Mucosa of rectum (tissue), 2 donors: ENCODE measurements around the gene EDN1.

Source experiments
- H3K27ac ChIP-seq, 2 donors: one replicate each; pipeline ENCODE4 v1.7.0; 2013; ENCODE audit warnings: inconsistent platforms in 2 of 2, low read depth in 2 of 2, low read length in 2 of 2
- H3K27me3 ChIP-seq, 2 donors: one replicate each; pipeline ENCODE4 v1.7.0; 2013; ENCODE audit warnings: low read length in 2 of 2; ENCODE audit not compliant: control insufficient read depth in 2 of 2, insufficient read depth in 2 of 2
- H3K36me3 ChIP-seq, 2 donors: one replicate each; pipeline ENCODE4 v1.7.0; 2013; ENCODE audit warnings: low read length in 2 of 2; ENCODE audit not compliant: control insufficient read depth in 2 of 2, insufficient read depth in 2 of 2
- H3K4me1 ChIP-seq, 2 donors: one replicate each; pipeline ENCODE4 v1.7.0; 2013; ENCODE audit warnings: low read length in 2 of 2, mild to moderate bottlenecking in 1 of 2; ENCODE audit not compliant: control insufficient read depth in 2 of 2, insufficient read depth in 2 of 2
- H3K4me3 ChIP-seq, 2 donors: one replicate each; pipeline ENCODE4 v1.7.0; 2013; ENCODE audit warnings: low read length in 2 of 2
- H3K9ac ChIP-seq, 2 donors: one replicate each; pipeline ENCODE4 v1.7.0; 2013; ENCODE audit warnings: low read length in 2 of 2, low read depth in 1 of 2, mild to moderate bottlenecking in 1 of 2
- H3K9me3 ChIP-seq, 2 donors: one replicate each; pipeline ENCODE4 v1.7.0; 2013; ENCODE audit warnings: low read length in 2 of 2; ENCODE audit not compliant: control insufficient read depth in 2 of 2
- donor health status: healthy.
- donor health status: Normal muscosa, but diverticular disease.

EDN1 gene

DNA sequence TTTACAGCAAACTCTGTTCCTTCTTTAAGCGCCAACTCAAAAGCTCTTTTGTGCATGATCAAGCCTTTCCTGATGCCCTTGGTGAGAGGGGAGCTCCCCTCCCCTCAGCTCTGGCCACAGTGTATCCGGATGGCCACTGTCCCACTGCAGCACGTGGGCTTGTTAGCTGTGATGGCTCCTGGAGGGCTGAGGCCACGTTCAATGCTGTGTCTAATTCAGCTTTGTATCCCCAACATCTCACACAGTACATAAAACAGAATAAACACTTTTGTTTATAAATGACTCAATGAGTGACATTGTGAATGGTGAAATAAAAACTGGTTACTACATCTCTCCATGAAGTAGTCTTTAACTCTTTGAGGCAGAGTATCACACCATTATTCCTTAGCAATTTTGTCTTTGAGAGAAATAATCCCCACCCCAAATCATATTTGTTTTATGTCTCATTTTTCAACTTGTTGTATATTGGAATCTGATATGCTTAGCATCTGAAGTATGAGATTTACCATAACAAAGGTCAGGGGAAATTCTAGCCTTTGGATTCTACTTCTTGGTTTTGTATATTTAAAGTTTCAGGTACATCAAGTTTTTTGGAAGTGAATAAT lies 44.5 kb downstream of the EDN1 start:
- Histone ChIP-seq H3K27ac (no peak overlapping the region), H3K4me1 (peaks cover 23 to 38% of the 10 kb centered on the region in 2 donors), H3K4me3 (no peak overlapping the region), H3K9me3 (no peaks in the 10 kb centered on the region), H3K27me3 (no peaks in the 10 kb centered on the region), H3K9ac (no peak overlapping the region), H3K36me3 (no peaks in the 10 kb centered on the region)

DNA sequence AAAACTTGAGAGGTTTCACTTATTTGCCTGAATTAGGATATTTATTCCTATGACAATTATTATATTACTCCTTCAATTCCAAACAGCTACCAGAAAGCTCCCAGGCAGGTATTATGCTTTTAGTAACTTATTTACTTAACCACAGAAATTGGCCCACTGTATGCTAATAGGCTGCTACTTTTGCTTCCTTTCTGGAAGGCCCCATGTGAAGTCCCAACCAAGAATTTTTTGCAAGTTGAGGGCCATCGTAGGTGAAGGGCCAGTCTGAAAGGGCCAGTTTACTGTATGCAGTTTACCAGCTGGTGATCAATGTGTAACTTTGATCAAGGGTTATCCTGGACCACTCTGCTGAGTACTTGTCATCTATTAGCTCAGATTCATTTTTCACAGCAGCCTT lies 45.0 kb downstream of the EDN1 start:
- no peaks in the 10 kb centered on the region for H3K36me3 ChIP-seq
- no peak overlapping the region for H3K27ac ChIP-seq
- no peaks in the 10 kb centered on the region for H3K9me3 ChIP-seq
- H3K27me3 ChIP-seq: no peaks in the 10 kb centered on the region
- no peak overlapping the region for H3K4me3 ChIP-seq
- H3K4me1 ChIP-seq: peaks cover 26 to 43% of the 10 kb centered on the region in 2 donors
- no peak overlapping the region for H3K9ac ChIP-seq

DNA sequence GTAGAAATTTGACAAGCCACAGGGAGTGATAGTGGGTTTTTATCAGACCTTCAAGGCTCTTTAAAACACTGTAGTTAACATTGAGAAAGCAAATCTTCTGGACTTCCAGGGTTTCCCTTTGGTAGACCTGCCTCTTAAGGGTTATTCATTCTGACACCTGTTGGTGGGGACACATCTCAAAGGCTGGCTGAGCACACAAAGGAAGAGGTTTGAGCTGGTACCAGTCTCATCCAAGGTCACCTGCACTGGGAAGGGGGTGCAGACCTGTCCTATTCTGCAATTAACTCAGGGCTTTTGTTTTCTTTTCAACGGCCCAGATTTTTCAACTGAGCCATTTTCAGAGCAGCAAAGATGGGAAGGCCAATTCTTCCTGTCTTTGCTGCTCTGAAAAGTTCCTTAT lies 45.6 kb downstream of the EDN1 start:
- Histone ChIP-seq H3K9ac (no peak overlapping the region), H3K4me1 (peaks cover 26 to 44% of the 10 kb centered on the region in 2 donors), H3K9me3 (no peaks in the 10 kb centered on the region), H3K36me3 (no peaks in the 10 kb centered on the region), H3K27me3 (no peaks in the 10 kb centered on the region), H3K27ac (peak overlapping the region; percentile 45 to 48), H3K4me3 (no peak overlapping the region)

DNA sequence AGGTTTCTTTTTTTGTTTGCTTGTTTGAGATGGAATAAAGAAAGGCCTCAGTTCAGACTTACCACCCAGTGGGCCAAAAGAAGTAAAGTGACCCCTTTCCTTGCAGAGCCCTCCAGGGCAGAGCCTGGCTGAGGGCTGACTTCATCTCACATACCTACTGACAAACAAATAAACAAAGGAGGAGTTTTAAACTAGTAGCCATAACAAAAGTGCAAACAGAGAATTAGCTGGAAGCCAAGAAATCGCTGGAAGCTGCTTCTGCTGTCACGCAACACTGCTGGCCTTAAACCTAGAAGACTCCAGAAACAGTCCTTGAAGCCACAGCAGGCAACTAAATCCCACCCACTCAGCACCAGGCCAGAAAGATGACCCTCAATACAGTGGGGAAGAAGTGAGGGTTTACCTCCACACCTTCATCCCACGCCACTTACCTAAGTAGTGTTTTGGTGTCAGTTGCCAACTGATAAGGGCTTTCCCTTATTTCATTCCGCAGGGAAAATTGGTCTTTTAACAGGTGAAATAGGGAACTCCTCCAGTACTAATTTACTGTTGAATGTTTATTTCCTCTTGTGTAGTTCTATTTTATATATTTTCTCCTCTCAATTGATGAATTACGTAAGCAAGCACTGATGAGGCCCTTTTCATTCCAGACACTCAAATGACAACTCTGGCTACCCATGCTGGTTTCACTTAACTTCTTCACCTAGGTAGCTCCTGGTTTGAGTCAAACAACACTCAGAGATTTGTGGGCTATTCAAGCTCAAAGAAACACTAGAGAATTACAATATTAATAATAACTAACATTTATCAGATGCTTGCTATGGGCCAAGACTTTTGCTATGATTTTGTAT lies 46.2 kb downstream of the EDN1 start:
- Histone ChIP-seq H3K4me3 (no peak overlapping the region), H3K27ac (peak overlapping the region; percentile 45 to 48), H3K36me3 (no peaks in the 10 kb centered on the region), H3K27me3 (no peaks in the 10 kb centered on the region), H3K4me1 (peaks cover 25 to 44% of the 10 kb centered on the region in 2 donors), H3K9me3 (no peaks in the 10 kb centered on the region), H3K9ac (no peak overlapping the region)

DNA sequence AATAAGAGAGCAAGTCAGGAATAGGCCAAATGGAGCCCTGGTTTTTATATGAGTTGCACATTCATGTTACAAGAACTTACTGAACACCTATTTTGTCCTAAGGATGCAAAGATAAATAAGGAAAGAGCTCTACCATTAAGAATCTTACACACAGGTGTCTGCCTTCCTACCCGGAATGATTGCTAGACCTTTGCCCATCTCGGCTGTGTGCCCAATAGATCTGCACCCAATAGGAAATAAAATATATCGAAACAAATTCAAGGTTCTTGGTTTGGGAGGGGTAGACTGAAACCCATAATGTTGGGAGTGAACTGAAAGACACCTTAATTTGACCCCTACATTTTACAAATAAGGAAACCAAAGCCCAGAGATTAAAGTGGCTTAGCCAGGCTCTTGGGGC lies 48.9 kb downstream of the EDN1 start:
- Histone ChIP-seq H3K36me3 (no peaks in the 10 kb centered on the region), H3K9me3 (no peaks in the 10 kb centered on the region), H3K4me3 (no peak overlapping the region), H3K27me3 (no peaks in the 10 kb centered on the region), H3K27ac (peak overlapping the region; percentile 30 to 53), H3K4me1 (peaks cover 40 to 55% of the 10 kb centered on the region in 2 donors), H3K9ac (no peak overlapping the region)

DNA sequence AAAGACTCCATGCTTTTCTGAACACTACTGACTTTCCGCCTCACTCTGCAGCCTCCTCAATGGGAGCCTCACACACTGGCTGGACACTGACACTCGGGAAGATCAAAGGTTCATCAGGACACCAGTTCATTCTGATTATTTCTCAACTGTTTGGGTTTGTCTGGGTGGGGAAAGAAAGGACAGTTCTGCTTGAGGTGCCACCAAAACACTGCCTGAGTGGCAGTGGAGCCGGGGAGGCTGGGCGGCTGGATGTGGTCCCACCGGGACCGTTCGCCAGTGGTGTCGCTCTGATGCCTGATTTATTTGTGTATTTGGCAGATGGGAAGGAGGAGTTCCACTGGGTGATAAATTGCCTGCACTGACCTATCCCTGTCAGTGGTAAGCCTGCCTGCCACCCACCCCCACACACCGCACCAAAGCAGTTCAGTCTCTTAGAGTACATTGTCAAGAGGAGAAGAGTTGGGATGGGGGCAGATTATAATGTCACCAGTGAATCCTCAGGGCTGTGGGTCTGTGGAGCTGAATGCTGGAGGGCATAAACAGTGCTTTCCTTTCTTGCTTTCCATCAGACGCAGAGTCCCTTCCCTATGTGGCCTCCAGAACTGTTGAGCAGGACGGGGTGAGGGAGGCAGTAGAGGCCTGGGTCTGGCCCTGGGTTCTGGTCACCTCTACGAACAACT lies 49.8 kb downstream of the EDN1 start:
- Histone ChIP-seq H3K4me1 (peaks cover 44 to 64% of the 10 kb centered on the region in 2 donors), H3K36me3 (no peaks in the 10 kb centered on the region), H3K27me3 (no peaks in the 10 kb centered on the region), H3K9ac (no peak overlapping the region), H3K4me3 (no peak overlapping the region), H3K9me3 (no peaks in the 10 kb centered on the region), H3K27ac (peak overlapping the region in 1 of 2 donors; percentile 53)

DNA sequence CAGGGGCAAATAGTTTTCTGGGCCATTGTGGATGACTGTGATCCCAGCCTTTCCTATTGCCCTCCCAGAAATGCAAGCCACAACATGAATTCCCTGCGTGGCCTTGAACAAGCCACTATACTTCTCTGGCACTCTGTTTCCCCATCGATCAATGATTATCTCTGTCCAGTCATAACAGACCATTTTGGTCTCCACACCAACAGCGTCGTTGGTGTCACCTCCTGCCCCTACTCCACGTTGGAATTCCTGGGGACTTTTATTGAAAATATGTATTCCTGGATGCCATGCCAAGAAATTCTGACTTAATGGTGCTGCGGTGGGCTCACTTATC lies 50.3 kb downstream of the EDN1 start:
- Histone ChIP-seq H3K36me3 (no peaks in the 10 kb centered on the region), H3K27ac (no peak overlapping the region), H3K4me1 (peaks cover 47 to 65% of the 10 kb centered on the region in 2 donors), H3K27me3 (no peaks in the 10 kb centered on the region), H3K9ac (no peak overlapping the region), H3K4me3 (no peak overlapping the region), H3K9me3 (no peaks in the 10 kb centered on the region)

DNA sequence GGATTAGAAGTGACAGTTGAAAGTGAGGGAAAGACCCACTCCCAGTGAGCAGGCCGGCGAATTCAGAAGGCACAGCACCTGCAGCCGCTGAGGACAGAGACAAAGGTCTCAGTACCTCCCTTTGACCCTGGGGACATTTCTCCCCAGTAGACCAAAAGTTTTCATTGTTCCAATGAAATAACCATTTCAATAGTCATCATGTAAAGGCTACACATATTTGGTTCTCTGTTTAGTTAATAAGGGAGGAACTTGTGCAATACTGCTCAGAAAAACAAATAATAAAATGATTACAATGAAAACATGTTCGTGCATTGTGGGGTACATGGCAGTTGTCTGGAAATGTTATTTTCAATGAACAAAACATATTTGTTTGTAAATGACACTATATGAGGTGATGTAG lies 52.5 kb downstream of the EDN1 start:
- no peak overlapping the region for H3K9ac ChIP-seq
- H3K4me3 ChIP-seq: no peak overlapping the region
- H3K9me3 ChIP-seq: no peaks in the 10 kb centered on the region
- no peaks in the 10 kb centered on the region for H3K36me3 ChIP-seq
- H3K27me3 ChIP-seq: no peaks in the 10 kb centered on the region
- peak overlapping the region; percentile 52 to 70 for H3K27ac ChIP-seq
- peaks cover 45 to 55% of the 10 kb centered on the region in 2 donors for H3K4me1 ChIP-seq

DNA sequence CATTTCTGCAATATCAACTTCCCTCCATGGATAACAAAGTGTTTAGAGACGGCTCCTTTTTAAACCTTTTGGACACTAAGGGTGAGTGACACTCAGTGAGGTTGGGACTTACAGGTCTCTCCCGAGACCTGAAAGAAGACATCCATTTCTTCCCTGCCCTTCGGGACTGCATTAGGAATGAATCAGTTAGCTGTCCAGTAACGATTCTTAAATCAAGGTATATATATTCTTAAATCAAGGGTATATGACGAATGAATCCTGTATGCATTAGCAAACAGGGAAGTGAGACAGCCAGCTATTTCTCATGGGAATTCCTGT lies 52.9 kb downstream of the EDN1 start:
- Histone ChIP-seq H3K36me3 (no peaks in the 10 kb centered on the region), H3K4me3 (no peak overlapping the region), H3K9ac (no peak overlapping the region), H3K9me3 (no peaks in the 10 kb centered on the region), H3K4me1 (peaks cover 45 to 55% of the 10 kb centered on the region in 2 donors), H3K27ac (peak overlapping the region; percentile 52 to 70), H3K27me3 (no peaks in the 10 kb centered on the region)

DNA sequence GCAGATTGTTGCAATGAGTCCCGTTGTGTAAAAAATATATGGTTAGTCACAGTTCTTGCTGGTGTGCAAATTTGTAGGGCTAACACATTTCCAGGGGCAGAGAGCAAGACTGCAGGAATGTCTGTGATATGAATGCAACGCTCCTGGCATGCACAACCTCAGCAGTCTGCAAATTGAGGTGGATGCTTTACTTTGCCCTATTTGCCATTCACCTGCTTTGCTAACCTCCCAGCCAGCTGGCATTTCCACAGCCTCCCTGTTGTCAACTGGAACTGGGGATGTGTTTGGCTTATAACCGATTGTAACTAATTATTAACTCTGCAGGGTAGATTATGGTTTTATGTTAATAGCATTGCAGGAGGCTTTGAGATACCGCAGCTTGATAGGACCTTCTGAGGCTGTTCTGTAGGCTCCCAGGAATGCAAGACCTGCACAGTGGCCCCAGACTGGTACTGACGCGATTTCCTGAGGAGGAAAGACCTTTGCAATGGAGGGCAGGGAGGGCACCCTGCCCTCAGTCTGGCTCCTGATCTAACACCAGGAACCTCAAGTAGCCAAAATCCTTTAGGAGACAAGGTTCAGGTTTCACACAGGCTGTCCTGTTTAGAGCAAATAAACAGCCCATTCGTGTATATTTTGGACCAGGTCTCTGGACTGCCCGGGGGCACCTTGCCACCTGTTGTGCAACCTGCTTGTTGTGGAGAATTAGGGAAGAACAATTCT lies 53.4 kb downstream of the EDN1 start:
- H3K9ac ChIP-seq: no peak overlapping the region
- no peaks in the 10 kb centered on the region for H3K36me3 ChIP-seq
- H3K4me3 ChIP-seq: no peak overlapping the region
- peaks cover 48 to 56% of the 10 kb centered on the region in 2 donors for H3K4me1 ChIP-seq
- H3K9me3 ChIP-seq: no peaks in the 10 kb centered on the region
- H3K27ac ChIP-seq: peak overlapping the region; percentile 52 to 70
- H3K27me3 ChIP-seq: no peaks in the 10 kb centered on the region
